ENCODE data around the gene ZBTB43. TPM values are rescaled to one million over a fixed set of nuclear protein-coding genes. Genes with fewer than 3 reads are reported as not detected.
"Not testable (repeated sequence)": the region's sequence is repeated elsewhere in the genome, so short reads cannot be mapped to it uniquely, and the experiment has no call there.

Gene ZBTB43
- total RNA-seq, 1 donor from 2014 or later = 30.2 TPM

GRCh38 chr9:126809068-126809467 is 4.2 kb downstream of the ZBTB43 start:
- Histone ChIP-seq H3K27me3 (ENCODE audit: low read depth) (no peaks in the 10 kb centered on the region), H3K4me1 (peaks cover 93% of the 10 kb centered on the region), H3K27ac (replicated peaks) (peak overlapping the region; percentile 25), H3K4me3 (peak overlapping the region; percentile 77), H3K36me3 (peaks cover 52% of the 10 kb centered on the region), H3K9me3 (replicated peaks) (peaks cover under 1% of the 10 kb centered on the region)
- intact Hi-C loops (cut with micrococcal nuclease) = no loop called here
- no peak for TF ChIP-seq CTCF (IDR thresholded peaks at IDR 0.05; ENCODE audit: borderline replicate concordance)
- DNase-seq = no peak

- intact Hi-C loops (cut with micrococcal nuclease) = not testable (repeated sequence)
- peaks cover 86% of the 10 kb centered on the region for H3K4me1 ChIP-seq
These were observed 5.4 kb downstream of the ZBTB43 start for GRCh38 chr9:126810221-126810620.

GRCh38 chr9:126813072-126813471 is 8.2 kb downstream of the ZBTB43 start:
- peaks cover 88% of the 10 kb centered on the region for H3K36me3 ChIP-seq
- peaks cover 24% of the 10 kb centered on the region for H3K9me3 ChIP-seq (replicated peaks)
- no peak overlapping the region for H3K4me3 ChIP-seq
- H3K4me1 ChIP-seq = peaks cover 83% of the 10 kb centered on the region
- intact Hi-C loops (cut with micrococcal nuclease) = no loop called here
- H3K27ac ChIP-seq (replicated peaks) = peak overlapping the region; percentile 61
- TF ChIP-seq CTCF (IDR thresholded peaks at IDR 0.05; ENCODE audit: borderline replicate concordance) = no peak
- no peaks in the 10 kb centered on the region for H3K27me3 ChIP-seq (ENCODE audit: low read depth)
- DNase-seq = no peak

More at GRCh38 chr9:126810221-126810620, 5.4 kb downstream of the ZBTB43 start:
- Histone ChIP-seq H3K4me3 (peak overlapping the region; percentile 77), H3K27ac (replicated peaks) (peak overlapping the region; percentile 25), H3K9me3 (replicated peaks) (peaks cover 12% of the 10 kb centered on the region), H3K36me3 (peaks cover 61% of the 10 kb centered on the region)
- not testable (repeated sequence) for H3K27me3 ChIP-seq (ENCODE audit: low read depth); DNase-seq

- intact Hi-C loops (cut with micrococcal nuclease) = no loop called here
- H3K9me3 ChIP-seq (replicated peaks) = peaks cover 34% of the 10 kb centered on the region
- H3K36me3 ChIP-seq = peaks cover 96% of the 10 kb centered on the region
- H3K4me3 ChIP-seq = no peak overlapping the region
- H3K27ac ChIP-seq (replicated peaks) = no peak overlapping the region
- DNase-seq = no peak
- H3K4me1 ChIP-seq = peaks cover 74% of the 10 kb centered on the region
- no peaks in the 10 kb centered on the region for H3K27me3 ChIP-seq (ENCODE audit: low read depth)
- TF ChIP-seq CTCF (IDR thresholded peaks at IDR 0.05; ENCODE audit: borderline replicate concordance) = no peak
These were observed 9.3 kb downstream of the ZBTB43 start for GRCh38 chr9:126814091-126814490.

- H3K4me3 ChIP-seq; H3K27ac ChIP-seq (replicated peaks); DNase-seq; H3K27me3 ChIP-seq (ENCODE audit: low read depth); intact Hi-C loops (cut with micrococcal nuclease): not testable (repeated sequence)
- Histone ChIP-seq H3K4me1 (peaks cover 60% of the 10 kb centered on the region), H3K9me3 (replicated peaks) (peaks cover 48% of the 10 kb centered on the region), H3K36me3 (peaks cover 84% of the 10 kb centered on the region)
These were observed 12.8 kb downstream of the ZBTB43 start for GRCh38 chr9:126817615-126818014.

GRCh38 chr9:126818482-126818881 is 13.6 kb downstream of the ZBTB43 start:
- H3K27me3 ChIP-seq (ENCODE audit: low read depth) = no peaks in the 10 kb centered on the region
- H3K4me1 ChIP-seq = peaks cover 60% of the 10 kb centered on the region
- intact Hi-C loops (cut with micrococcal nuclease) = no loop called here
- H3K4me3 ChIP-seq = no peak overlapping the region
- H3K36me3 ChIP-seq = peaks cover 84% of the 10 kb centered on the region
- no peak for TF ChIP-seq CTCF (IDR thresholded peaks at IDR 0.05; ENCODE audit: borderline replicate concordance)
- no peak overlapping the region for H3K27ac ChIP-seq (replicated peaks)
- H3K9me3 ChIP-seq (replicated peaks) = peaks cover 48% of the 10 kb centered on the region
- DNase-seq = no peak

- Histone ChIP-seq H3K9me3 (replicated peaks) (peaks cover 44% of the 10 kb centered on the region), H3K4me3 (no peak overlapping the region), H3K27me3 (ENCODE audit: low read depth) (no peaks in the 10 kb centered on the region), H3K36me3 (peaks cover 80% of the 10 kb centered on the region), H3K4me1 (peaks cover 65% of the 10 kb centered on the region), H3K27ac (replicated peaks) (no peak overlapping the region)
- DNase-seq = no peak
- intact Hi-C loops (cut with micrococcal nuclease) = no loop called here
- no peak for TF ChIP-seq CTCF (IDR thresholded peaks at IDR 0.05; ENCODE audit: borderline replicate concordance)
These were observed 14.6 kb downstream of the ZBTB43 start for GRCh38 chr9:126819482-126819881.

Measured in left ventricle myocardium inferior (tissue), 1 donor.